ENCODE measurements around the gene ADIPOQ.

- TF ChIP-seq CTCF (IDR thresholded peaks at IDR 0.05) (no peak), POLR2A (IDR thresholded peaks at IDR 0.05) (no peak)
These were observed 28.4 kb upstream of the ADIPOQ start for GRCh38 chr3:186814100-186814499.
